ENCODE data around the gene LRRC75A.
"Not testable (repeated sequence)": the region's sequence is repeated elsewhere in the genome, so short reads cannot be mapped to it uniquely, and the experiment has no call there.

The LRRC75A gene

DNA sequence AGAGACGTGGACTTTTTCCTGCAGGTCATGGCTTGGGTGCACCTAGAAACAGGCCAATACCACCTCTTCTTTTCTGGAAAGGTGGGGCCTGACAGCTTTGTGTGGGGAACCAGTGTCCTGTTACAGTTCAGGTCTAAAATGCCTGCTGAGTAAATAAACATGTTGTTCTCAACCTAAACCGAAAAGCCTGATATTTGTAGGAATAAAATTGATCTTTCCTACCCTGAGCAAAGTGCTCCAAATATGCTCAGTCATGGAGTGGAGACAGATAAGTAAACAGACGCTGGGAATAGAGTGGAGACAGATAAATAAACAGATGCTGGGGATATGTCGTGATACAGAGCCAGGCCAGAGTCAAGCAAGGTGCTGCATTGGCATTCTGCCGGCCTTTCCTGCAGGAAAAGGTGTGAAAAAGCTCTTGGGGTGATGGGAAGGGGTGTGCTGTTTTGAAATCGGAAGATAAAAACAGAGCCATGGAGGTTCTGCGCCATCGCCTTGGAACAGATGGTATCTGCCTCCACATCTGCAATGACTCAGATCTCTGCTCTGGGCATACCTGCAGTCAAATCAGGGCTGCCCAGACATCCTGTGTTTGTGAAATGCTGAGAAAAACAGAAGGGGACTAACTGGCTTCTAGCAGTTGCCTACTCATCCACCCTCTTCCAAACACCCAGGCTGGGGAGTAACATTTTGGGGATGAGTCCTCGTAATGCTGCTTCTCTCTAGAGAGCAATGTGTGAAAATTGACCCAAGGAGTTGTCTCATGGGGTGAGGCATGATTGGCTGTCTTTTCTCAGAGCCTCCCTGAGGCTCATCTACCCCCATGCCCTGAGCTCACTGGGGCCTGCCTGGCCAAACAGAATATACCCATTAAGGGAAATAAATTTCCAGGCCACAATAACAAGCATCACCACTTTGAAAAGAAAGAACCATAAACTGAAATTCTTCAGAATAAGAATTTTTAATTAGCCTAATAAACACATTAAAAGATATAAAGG lies 93.4 kb downstream of the LRRC75A start:
- no peak for DNase-seq (ENCODE audit: low read depth)

DNA sequence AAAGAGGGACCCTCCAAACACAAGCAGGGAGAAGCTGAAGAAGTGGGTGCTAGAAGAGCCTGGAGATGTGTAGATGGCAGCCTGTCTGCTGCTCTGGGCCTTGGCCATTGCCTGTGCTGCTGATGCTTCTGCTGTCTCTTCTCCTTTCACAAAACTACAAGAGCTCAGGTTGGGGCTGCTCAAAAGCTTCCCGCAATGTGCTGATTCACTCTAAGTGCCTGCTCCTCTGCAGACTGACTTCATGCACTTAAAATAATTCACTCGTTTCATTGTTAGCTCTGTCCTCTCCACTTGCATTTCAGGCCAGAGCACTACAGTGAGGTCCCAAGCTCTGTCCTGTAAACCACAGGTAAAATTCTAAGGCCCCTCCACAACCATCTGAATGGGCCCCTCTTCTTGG lies 95.3 kb downstream of the LRRC75A start:
- not testable (repeated sequence) for DNase-seq (ENCODE audit: low read depth)

DNA sequence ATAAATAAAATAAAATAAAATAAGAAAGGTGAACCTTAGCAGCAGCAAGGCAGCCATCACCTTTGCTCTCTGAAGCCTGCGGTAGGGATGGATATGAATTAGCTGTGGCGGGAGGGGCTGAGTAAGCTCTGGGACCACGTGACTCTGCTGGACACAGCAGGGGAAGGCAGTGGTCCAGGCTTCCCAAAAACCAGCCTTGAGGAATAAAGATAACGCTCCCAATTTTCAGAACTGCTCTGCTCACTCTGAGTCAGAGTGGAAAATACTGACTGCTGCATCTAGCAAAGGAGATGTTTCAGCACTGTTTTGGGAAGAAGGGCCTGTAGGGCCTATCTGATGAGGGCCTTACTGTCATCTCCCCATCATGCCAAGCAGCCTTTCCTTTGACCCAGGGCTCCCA lies 96.1 kb downstream of the LRRC75A start:
- DNase-seq (ENCODE audit: low read depth), result not testable (repeated sequence)

DNA sequence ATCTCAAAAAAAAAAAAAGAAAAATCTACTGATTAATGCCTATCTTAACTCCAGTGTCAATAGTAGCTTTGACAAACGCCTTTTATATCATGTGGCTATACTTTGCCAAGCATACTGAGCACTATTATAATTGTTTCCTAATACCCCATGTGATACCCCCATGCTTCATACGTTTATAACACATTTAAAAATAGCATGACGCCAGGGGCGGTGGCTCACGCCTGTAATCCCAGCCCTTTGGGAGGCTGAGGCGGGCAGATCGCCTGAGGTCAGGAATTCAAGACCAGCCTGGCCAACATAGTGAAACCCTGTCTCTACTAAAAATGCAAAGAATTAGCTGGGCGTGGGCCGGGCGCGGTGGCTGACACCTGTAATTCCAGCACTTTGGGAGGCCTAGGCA lies 99.5 kb downstream of the LRRC75A start:
- DNase-seq (ENCODE audit: low read depth), result not testable (repeated sequence)

Data from stromal cell of bone marrow (primary cell).